Mucosa of gallbladder (tissue), 1 donor: Measurements from ENCODE around the gene CNTN2. TPM values are rescaled to one million over a fixed set of nuclear protein-coding genes. Genes with fewer than 3 reads are reported as not detected.
A peak's percentile ranks its signal among the peaks of the same experiment; 100 is the strongest.

Source experiments
- DNase-seq: peaks from one replicate; pipeline ENCODE4 v3.0.0-alpha.2; 2020; ENCODE audit warnings: low spot score
- total RNA-seq: library from RNA; stranded (reverse); gene quantifications from one replicate; pipeline ENCODE4 v1.2.1, GENCODE V29; 2021
- donor health status: DM: no; HTN: no; CAD: no.

CNTN2 gene
- total RNA-seq, 1 donor from 2014 or later = 0.78 TPM

DNA sequence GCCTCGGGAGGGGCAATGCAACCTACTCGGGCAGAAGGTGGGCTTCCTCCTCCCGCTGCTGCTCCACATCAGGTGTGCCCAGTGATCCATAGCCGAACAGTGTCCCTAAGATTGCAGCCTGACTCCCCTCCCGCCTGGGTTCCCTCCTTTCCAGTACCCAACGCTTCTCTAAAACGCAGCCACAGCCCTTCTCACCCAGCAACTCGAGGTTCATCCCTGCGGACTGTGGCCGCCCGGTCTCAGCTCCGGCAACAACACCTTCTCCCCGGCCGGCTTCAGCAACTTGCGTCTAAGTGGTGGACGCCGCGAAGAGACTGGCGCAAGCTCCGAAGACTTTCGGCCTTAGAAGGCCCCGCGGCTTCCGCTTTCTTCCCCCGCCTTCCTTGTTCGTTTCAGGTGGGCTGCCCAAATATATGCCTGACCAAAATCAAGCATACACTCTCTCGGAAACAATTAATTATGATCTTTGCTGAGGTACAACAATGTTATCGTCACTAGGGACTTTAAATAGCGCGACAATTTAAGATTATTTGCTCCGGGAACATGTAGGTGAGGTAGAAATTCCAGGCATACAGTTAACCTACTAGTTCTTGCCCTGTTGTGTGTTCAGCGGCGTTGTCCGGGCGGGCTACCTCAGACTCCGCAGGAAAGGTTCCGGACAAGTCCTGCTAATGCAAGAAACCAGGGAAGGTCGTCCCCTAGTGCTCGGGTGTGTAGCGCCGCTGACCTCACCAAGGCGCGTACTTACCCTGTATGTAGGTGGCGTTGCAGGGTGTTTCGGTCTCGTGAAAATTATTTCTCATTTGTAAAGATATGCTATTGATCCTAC, 78.9 kb downstream of the CNTN2 start, which contains the start of gene RBBP5:
Gene RBBP5 (minus strand): TSS at position 319 of the 829 bp plus-strand sequence. CDS start 105 bp downstream, at position 214.
- peak; percentile 97 for DNase-seq

DNA sequence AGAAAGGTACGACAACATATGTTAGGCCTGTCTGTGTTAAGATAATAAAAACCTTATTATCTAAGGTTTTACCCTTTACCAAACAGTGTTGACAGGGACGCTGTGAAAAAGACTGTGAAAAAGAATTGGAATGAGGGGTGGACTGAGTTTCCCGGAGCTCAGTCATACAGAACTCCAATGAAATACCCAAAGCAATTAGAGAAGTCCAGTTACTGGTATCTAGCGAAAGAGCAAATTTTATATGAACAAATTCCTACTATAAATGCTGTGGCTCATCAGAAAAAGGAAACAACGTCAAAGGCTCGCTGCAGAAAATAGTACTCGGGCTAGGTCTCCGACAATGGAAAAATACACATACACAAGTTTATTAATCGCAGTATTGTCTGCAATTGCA, 79.5 kb downstream of the CNTN2 start:
- no peak for DNase-seq

DNA sequence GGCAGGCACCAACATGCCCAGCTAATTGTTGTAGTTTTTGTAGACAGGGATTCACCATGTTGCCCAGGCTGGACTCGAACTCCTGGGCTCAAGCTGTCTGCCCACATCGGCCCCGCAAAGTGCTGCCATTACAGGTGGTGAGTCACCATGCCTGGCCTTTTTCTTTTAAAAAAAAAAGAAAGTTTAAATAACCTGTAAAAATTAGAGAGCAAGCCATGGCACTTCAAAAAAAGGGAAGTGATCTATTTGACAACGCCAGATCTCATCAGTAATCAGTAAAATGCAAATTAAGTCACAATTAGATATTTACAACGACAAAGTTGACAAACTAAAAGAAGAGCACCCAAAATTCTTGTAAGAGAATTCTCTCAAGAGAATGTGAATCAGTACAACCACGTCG, 81.7 kb downstream of the CNTN2 start:
- no peak for DNase-seq

DNA sequence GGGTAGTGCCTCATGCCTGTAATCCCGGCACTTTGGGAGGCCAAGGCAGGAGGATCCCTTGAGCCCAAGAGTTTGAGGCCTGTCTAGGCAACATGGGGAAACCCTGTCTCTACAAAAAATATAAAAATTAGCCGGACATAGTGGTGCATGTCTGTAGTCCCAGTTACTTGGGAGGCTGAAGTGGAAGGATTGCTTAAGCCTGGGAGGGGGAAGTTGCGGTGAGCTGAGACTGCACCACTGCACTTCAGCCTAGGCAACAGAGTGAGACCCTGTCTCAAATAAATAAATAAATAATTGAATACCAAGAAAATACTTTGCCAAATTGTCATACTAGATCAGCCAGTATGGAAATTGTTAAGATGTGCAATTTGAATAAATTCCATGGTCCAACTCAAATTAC, 84.6 kb downstream of the CNTN2 start:
- no peak for DNase-seq

Other genes starting within 250 kb of the CNTN2 start
- 18.0 TPM for gene NFASC, start 172.3 kb upstream of the CNTN2 start, total RNA-seq
- 3.8 TPM for gene TMEM81, start 41.2 kb downstream of the CNTN2 start, total RNA-seq
- 16.9 TPM for gene RBBP5, start 78.8 kb downstream of the CNTN2 start, total RNA-seq
- gene DSTYK, start 168.5 kb downstream of the CNTN2 start, total RNA-seq = 12.4 TPM
- 2.8 TPM for gene TMCC2, start 184.7 kb downstream of the CNTN2 start, total RNA-seq